ENCODE data around the gene PHF23.

The PHF23 gene

GRCh38 chr17:7236808-7237207 lies 2.4 kb downstream of the PHF23 start:
- DNase-seq (ENCODE audit: low read depth in 2 of 2), result no peak
- no peak for TF ChIP-seq CTCF (IDR thresholded peaks at IDR 0.05; ENCODE audit: low read depth, low read length)
- H3K4me3 ChIP-seq (replicated peaks in 1 of 2; ENCODE audit: low read depth in 2 of 2, low read length in 2 of 2), result peak overlapping the region in 1 of 2 donors; percentile 100

GRCh38 chr17:7235693-7236665 lies 3.3 kb downstream of the PHF23 start:
- H3K4me3 ChIP-seq (replicated peaks in 1 of 2; ENCODE audit: low read depth in 2 of 2, low read length in 2 of 2), result no peak overlapping the region
- peak in 1 of 2 donors; percentile 68 for DNase-seq (ENCODE audit: low read depth in 2 of 2)
- TF ChIP-seq CTCF (IDR thresholded peaks at IDR 0.05; ENCODE audit: low read depth, low read length), result no peak

GRCh38 chr17:7234083-7234951 lies 4.9 kb downstream of the PHF23 start, which contains the start of gene DVL2:
DVL2 (minus strand) TSS chr17:7234517; CDS start chr17:7234262, 255 bp downstream.
- peak; percentile 96 to 98 for DNase-seq (ENCODE audit: low read depth in 2 of 2)
- H3K4me3 ChIP-seq (replicated peaks in 1 of 2; ENCODE audit: low read depth in 2 of 2, low read length in 2 of 2), result peak within 1 kb of the TSS; percentile 75 to 80
- TF ChIP-seq CTCF (IDR thresholded peaks at IDR 0.05; ENCODE audit: low read depth, low read length), result no peak

- no peak for TF ChIP-seq CTCF (IDR thresholded peaks at IDR 0.05; ENCODE audit: low read depth, low read length)
These were observed 5.6 kb downstream of the PHF23 start for GRCh38 chr17:7233701-7234082.

GRCh38 chr17:7232114-7232513 lies 7.1 kb downstream of the PHF23 start:
- no peak for TF ChIP-seq CTCF (IDR thresholded peaks at IDR 0.05; ENCODE audit: low read depth, low read length)
- H3K4me3 ChIP-seq (replicated peaks in 1 of 2; ENCODE audit: low read depth in 2 of 2, low read length in 2 of 2), result peak overlapping the region in 1 of 2 donors; percentile 3
- no peak for DNase-seq (ENCODE audit: low read depth in 2 of 2)

More at GRCh38 chr17:7233701-7234082, 5.6 kb downstream of the PHF23 start:
- DNase-seq (ENCODE audit: low read depth in 2 of 2), result no peak
- peak overlapping the region; percentile 75 to 80 for H3K4me3 ChIP-seq (replicated peaks in 1 of 2; ENCODE audit: low read depth in 2 of 2, low read length in 2 of 2)

GRCh38 chr17:7229504-7229903 lies 9.8 kb downstream of the PHF23 start:
- no peak for TF ChIP-seq CTCF (IDR thresholded peaks at IDR 0.05; ENCODE audit: low read depth, low read length)
- no peak overlapping the region for H3K4me3 ChIP-seq (replicated peaks in 1 of 2; ENCODE audit: low read depth in 2 of 2, low read length in 2 of 2)
- no peak for DNase-seq (ENCODE audit: low read depth in 2 of 2)
